IPS-NIHi11 (cell line): ENCODE measurements around the gene ODAD2.
"Not testable (repeated sequence)": the region's sequence is repeated elsewhere in the genome, so short reads cannot be mapped to it uniquely, and the experiment has no call there.

Experiments used
- DNase-seq: peaks from one replicate; pipeline ENCODE4 v3.0.0; 2012; ENCODE audit warnings: mixed read lengths, low spot score

The ODAD2 gene

DNA sequence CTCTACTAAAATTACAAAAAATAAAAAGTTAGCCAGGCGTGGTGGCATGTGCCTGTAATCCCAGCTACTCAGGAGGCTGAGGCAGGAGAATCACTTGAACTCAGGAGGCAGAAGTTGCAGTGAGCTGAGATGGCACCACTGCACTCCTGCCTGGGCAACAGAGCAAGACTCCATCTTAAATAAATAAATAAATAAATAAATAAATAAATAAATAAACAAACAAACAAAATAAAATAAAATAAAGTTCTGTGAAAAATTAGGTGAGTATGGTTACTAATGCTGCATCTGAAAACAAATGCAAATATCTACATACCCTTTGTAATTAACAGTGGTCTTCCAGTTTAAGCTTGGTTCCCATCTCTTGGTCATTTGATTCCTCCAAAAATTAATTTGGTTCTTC, 28.1 kb downstream of the ODAD2 start:
- not testable (repeated sequence) for DNase-seq

DNA sequence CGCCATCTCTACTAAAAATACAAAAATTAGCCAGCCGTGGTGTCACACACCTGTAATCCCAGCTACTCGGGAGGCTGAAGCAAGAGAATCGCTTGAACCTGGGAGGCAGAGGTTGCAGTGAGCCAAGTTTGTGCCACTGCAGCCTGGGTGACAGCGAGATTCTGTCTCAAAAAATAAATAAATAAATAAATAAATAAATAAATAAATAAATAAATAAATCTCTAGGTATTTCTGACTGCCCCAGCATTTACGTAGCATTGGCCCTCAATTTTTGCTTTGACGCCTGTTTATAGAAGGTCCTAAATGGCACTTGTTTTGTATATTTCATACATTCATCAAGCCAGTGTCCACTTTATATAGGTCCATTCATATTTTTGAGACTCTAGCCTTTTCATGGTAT, 28.9 kb downstream of the ODAD2 start:
- DNase-seq: not testable (repeated sequence)

DNA sequence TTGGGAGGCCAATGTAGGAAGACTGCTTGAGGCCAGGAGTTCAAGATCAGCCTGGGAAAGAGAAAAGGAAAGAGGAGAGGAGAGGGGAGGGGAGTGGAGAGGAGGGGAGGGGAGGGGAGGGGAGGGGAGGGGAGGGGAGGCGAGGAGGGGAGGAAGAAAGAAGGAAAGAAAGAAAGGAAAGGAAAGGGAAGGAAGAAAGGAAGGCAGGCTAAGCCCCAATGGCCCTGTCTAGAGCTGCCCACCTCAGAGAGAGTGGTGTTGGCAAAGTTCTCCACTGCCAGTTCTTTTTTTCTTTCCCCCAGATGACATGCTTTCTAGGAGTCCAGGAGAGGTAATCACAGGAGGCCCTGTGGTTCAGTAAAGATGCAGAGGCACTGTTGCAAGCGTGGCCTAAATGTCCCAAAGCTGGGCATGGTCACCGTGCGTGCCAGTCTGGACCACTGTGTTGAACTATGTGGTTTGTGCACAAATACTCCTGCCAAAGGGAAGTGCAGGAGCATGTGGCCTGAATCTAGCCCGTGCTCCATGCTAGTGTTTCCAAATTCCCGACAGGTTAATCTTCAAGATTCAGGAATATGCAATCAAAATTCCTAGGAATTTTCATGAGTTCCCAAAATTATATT, 39.7 kb downstream of the ODAD2 start:
- no peak for DNase-seq

DNA sequence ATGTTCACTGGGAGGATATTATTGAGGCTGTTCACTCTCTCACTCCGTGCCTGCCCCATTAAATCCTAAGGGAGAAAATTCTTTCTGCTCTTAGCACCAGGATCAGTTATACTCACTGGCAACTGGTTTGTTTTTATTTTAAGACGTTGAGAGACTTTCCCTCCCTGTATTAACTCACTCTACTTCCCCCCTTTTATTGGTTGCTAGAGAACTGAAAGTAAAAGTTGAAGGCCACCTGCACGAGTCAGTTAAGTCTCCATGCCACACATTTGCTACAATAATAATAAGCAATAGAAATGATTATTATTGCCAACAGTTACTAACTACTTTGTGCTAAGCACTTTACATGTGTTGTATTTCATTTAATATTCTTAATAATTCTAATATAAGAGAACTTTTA, 40.5 kb downstream of the ODAD2 start:
- not testable (repeated sequence) for DNase-seq

DNA sequence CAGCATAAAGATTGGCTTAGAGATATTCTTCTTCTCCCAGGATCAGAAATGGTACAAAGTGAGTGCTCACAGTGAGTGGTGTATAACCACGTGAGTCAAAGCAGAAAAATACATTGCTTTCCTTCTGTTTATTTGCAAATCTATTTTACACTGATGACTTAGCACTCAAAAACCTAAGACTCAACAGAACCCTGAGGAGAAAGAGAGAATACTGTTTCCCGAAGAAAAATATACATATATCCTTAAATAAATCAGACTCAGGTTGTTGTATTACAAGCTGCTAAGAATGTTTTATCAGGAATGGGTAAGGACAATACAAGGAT, 48.7 kb downstream of the ODAD2 start:
- no peak for DNase-seq

DNA sequence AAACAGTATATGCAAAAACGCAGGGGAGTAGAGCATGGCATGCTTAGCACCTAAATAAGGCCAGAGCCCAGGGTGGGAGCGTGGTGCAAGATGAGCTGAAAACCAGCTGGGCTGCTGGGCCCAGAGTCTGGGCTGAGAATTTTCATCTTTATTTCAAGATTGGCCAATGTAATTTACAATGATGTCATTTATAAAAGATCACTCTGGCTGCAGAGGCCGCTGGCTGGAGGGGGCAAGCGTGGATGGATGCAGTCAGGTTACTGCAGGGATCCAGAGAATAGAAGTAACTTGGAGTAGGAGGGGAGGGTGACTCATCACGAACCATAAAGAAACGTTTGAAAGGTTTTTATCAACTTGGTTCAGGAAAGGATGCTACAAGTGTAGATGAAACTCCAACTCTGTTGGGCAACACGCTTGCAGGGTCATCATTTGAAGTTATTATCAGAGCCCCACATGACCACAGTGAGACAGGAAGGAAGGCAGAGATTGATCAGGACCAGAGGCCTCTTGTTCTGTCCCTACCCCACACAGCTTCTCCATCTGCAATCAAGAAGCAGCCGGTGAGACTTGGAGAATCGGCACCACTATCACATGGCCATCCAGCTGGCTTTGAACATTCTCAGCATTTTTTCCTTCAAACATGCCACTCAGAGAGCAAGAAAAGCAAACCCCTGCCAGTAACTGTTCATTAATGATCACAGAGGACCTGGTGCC, 49.2 kb downstream of the ODAD2 start:
- DNase-seq: no peak

DNA sequence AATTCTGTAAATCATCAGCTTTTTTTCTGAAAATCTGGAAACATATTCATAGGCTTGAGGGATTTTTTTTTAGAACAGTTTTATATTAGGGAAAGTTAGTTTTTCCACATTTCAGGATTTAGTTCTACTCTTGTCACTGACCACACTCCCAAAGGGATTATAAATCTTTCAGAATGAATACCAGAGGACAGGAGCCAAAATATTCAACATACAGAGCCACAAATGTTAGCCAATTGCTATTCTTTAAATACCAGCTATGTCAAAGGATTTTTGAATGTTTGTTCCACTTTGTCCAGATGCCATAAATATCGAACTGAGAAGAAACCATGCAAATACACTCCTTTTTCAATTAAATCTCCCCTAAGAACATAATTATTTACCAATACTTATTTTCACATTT, 50.7 kb downstream of the ODAD2 start:
- DNase-seq: no peak

DNA sequence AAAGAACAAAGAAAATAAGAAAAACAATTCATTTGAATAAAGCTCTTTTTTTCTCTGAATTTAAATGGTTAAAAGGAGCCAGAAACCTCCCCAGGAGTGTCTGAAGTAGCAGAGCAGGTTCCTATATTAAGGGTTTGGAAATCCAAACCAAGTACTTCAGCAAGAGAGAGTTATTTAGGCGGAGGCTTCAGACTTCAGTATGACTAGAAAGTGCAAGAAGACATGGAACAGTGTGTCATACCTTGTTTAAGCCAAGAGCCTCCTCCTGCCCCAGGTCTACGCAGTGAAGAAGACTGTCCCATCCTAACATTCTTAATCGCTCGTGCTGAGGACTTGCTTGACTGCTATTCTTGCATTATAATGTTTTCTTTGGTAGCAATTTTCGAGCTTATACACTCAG, 51.3 kb downstream of the ODAD2 start:
- DNase-seq: no peak

DNA sequence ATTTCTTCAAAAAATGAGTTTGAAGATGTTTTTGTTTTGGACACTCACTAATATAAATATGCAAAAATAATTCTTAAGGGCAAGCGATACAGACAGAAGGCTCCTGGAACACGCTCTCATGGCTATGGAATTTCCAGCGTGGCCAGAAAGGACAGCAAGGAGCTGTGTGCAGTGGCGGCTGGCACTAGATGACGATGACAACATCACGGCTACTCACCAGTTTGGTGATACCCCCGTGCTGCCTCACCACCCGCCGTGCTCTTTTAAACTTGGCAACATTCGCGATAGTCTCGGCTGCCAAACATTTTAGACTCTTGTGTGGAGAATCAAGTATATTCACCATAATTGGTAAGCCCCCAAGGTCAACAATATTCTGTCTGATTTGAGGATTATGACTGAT, 54.9 kb downstream of the ODAD2 start:
- no peak for DNase-seq

DNA sequence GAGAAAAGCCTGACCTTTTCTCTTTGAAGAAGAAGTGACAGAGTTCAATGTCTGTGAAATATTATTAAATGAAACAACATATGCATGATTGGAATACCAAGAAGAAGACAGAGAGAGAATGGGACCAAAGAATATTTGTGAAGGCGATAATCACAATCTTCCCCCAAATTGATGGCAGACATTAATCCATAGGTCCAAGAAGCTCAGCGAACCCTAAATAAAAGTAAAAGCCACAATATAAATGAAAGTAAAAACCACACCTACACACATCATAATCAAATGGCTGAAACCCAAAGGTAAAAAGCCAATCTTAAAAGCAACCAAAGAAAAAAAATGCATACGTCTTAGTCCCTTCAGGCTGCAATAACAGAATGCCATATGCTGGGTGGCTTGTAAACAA, 84.0 kb downstream of the ODAD2 start:
- no peak for DNase-seq

DNA sequence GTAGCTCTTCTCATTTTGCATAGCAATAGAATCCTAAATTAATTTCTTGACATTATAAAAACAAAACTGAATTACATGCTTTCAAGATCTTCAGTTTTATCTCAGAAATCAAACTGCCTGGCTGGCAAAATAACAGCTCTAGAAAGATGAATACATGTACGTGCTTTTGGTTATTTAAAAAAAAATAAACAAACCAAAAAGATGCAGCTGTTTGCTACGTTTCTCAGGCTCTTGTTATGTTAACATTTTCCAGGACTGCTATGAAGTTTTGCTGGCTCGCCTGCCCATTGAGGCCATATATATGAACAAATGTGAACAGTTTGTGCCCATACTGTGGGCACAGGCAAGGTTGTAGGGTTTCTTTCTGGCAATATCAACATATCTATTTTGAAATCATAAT, 86.6 kb downstream of the ODAD2 start:
- no peak for DNase-seq

DNA sequence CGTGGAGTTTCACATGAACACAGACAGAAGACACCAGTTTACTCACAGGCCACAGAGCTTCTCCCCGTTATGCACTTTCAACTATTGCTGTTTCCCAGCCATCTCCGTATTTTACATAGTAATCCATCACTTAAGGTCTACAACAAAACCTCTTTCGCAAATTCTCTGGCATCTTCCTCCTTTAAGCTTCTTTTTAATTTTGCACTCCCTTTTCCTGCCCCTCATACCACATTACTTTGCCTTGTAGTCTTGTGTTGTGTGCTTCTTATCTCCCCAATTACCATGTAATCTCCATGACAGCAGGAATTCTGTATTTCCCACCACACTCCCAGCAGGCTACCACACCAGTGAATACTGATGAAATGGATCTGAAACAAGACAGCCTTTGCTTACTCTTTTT, 87.3 kb downstream of the ODAD2 start:
- peak; percentile 17 for DNase-seq

DNA sequence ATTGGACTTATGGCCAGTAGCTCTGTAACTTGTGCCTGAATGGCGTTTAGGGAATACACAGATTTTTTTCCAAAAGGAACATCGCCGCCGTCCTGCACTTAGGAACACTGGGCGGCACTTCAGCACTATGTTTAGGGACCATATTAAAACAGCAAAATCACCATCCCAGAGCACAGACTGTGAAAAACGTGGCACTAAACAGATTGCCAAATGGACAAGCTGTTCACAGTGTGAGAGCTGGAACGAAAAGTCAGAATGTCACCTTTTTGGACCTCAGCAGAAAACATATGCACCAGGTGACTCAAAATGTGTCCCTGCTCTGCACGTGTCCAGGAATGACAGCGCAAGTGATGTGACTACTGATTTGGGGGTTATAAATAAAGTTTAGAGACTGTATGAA, 87.9 kb downstream of the ODAD2 start:
- DNase-seq: no peak

DNA sequence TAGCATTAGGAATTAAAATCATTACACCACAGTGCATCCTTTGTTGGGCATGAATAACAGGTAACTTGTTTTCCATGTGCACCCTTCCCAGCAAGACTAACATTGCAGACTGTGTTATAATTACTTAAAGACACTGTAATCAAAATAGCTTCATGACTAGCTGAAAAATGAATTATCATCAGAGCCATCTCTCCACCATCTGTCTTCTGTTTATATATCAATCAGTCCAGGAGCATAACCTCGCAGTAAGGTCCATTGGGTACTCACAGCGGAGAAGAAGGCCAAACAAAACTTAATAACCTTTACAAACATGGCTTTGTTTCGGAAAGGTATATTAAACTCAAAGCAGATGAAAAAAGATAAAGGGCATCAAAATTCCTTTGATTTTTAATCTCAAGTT, 90.6 kb downstream of the ODAD2 start:
- DNase-seq: no peak

DNA sequence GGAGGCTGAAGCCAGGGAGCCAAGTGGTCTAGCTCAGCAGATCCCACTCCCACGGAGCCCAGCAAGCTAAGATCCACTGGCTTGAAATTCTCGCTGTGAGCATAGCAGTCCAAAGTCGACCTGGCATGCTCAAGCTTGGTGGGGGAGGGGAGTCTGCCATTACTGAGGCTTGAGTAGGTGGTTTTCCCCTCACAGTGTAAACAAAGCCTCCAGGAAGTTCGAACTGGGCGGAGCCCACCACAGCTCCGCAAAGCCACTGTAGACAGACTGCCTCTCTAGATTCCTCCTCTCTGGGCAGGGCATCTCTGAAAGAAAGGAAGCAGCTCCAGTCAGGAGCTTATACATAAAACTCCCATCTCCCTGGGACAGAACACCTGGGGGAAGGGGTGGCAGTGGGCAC, 99.4 kb downstream of the ODAD2 start:
- DNase-seq: not testable (repeated sequence)

DNA sequence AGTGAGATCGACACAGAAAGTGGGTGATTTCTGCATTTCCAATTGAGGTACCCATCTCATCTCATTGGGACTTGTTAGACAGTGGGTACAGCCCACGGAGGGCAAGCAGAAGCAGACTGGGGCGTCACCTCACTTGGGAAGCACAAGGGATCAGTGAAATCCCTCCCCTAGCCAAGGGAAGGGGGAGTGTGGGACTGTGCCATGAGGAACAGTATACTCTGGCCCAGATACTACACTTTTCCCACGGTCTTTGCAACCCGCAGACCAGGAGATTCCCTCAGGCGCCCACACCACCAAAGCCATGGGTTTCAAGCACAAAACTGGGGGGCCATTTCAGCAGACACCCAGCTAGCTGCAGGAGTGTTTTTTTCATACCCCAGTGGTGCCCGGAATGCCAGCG, 99.8 kb downstream of the ODAD2 start:
- DNase-seq: no peak

DNA sequence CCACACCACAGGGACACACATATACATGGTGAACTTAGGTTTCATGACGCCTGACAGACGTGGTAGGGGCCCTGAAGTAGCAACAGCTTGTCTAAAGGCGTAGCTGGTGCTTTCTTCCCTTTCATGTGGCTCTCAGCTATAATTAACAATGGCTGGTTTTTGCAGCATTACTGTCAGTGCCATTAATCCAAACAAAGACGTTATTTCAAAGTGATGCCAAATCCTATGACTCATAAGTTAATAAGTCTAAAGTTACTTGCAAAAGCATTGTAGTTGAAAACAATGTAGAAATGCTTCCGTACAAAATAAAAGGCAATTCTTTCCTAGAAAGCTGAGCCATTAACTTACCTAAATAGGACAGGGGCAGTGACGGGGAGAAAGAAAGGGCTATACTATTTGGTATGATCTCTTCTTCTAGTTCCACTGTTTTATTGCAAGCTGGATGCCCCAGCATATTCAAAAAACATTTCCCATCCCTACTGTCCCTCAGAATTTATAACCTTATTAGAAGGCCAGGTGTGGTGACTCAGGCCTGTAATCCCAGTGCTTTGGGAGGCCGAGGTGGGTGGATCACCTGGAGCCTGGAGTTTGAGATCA, 105.4 kb downstream of the ODAD2 start:
- peak; percentile 11 for DNase-seq

DNA sequence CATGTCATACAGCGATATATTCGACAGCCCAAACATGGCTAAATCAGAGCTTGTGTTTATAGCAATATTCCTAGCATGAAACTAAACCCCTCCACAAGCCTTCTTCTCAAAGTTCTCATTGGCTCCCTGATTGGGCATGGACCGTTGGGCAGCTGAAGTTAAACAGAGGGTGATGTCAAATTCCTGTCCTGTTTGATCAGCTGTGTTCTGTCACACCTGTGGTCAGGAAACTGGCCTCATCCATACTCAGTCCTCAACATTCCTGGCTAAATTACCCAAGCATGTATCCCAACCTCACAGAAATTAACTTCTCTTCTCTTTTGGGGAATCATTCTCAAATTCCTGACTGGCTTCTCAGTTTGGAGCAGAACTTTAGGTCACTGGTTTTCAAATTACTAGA, 107.9 kb downstream of the ODAD2 start:
- DNase-seq: no peak

DNA sequence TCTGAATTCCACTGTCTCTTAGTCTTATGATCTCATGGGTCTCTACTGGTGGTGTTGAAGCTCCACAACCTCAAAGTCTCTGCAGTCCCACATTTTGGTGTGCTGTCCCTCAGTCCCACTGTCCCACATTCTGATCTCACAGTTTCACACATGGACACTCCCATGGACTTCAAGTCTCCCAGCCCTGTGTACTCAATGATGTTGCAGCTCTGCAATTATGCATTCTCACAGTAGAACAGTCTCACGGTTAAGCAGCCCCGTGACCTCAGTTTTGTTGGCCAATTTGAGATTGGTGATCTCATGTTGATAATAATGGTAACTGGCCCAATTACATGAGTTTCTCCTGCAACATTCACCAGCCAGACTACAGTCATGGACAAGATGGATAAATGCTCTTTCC, 109.4 kb downstream of the ODAD2 start:
- DNase-seq: no peak

DNA sequence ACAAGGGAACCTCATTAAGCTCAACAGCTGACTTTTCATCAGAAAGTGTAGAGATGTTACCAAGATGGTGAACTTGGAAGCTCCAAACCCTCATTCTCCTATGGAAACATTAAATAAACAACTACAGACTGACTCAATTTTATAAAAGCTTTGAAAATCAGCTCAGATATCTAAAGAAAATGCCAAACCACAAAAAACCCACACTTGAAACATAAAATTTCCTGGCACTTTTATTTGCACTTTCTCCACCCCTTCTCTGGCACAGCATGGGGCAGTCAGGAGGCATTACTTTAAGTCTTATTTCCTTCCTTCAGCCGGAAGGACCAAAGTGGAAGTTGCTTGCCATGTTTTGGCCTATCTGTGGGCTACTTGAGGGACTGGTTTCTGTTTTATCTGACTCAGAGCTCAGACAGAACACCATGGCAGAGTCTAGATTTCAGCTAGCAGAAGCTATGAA, 114.7 kb downstream of the ODAD2 start:
- DNase-seq: no peak

DNA sequence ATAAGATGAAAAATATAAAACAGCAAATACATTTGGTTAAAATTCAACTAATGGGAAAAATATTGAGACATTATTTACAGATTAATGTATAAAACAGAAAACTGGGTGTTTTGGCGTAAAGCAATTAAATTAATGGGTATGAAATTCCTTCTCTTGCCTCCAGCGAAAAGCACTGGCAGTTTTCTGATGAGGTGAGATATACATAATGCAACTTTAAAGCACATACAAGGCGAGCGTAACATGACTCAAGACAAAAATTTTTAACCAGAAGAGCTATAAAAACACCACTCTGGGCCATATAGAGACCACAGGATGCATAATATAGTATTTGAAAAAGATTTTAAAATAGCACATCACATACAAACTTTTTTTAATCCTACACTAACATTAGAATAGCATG, 120.6 kb downstream of the ODAD2 start:
- DNase-seq: no peak

DNA sequence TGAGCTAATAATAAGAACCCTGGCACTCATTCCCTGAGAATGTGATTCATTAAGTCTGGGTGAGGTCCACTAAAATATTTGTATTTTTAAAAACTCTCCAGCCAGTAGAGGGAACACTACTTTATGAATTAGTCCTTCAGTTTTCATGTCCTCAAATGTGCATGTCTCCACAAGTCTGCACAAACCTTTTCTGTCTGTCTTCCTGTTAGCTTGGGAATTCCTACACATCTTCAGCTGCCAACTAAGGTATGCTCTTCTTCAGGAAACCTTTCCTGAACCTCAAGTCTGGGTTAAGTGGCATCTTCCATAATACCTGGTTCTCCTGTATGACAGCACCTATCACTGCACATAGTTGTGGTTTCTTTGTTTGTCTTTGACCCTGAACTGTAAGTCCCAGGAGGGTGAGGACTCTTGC, 133.7 kb downstream of the ODAD2 start:
- no peak for DNase-seq

DNA sequence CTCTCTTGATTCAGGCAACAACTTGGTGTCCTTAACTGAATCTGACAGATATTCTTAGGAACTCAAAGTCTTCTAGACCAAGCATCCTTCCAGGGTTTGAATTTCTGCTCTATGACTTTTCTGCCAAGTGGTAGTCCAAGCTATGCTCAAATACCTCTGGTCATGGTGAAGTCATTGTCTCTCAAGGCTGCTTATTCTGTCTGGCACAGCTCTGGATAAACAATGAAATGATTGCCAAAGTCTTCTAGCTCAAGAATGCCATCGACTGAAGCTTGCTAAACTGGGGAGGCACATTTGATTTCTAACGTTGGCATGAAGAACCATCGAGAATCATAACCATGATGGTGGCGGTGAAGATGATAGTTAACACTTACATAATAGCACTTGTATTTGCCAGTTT, 137.1 kb downstream of the ODAD2 start:
- DNase-seq: no peak

DNA sequence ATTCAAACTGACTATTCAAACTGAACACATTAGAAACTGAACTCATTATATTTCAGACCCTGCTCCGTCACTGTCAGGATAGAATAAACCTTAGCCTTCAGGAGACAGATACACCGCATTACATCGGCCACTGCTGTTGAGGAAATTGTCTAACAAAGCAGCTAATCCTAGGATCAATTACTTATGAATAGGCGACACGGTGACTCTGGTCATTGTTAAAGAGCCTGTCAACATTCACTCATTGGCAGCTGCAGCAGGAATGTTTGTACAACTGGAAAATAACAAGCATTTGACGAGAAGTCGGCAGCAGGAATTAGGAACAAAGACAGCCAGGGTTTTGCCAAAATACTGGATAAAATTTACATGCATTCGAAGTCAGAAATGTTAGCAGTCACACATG, 141.3 kb downstream of the ODAD2 start:
- no peak for DNase-seq
